PC-3 (cell line): Measurements from ENCODE around the gene NAA60. TPM values are rescaled to one million over a fixed set of nuclear protein-coding genes. Genes with fewer than 3 reads are reported as not detected.
"Not testable (repeated sequence)": the region's sequence is repeated elsewhere in the genome, so short reads cannot be mapped to it uniquely, and the experiment has no call there.

Source experiments
- ATAC-seq: fragments of 200-7000 bp; cut with Tn5 transposase; 2 replicates; pipeline ENCODE4 v1.9.1; 2020; ENCODE audit warnings: mild to moderate bottlenecking, moderate library complexity
- BruUV-seq: library from RNA; stranded (reverse); fragments of 400-500 nt; replicated peaks from 2 replicates; lab custom pipeline; 2021; lab: Mats Ljungman, UMichigan
- CTCF ChIA-PET: fragments of 300-600 bp; sonication (Branson Sonifier 250); formaldehyde crosslinking; loops from one replicate; lab custom pipeline; 2022; ENCODE audit warnings: antibody characterized with exemption; lab: Charles Lee
- POLR2A ChIA-PET: fragments of 300-600 bp; sonication (Branson Sonifier 250); formaldehyde crosslinking; loops from one replicate; lab custom pipeline; 2022; ENCODE audit warnings: antibody characterized with exemption; ENCODE audit not compliant: unreplicated experiment; lab: Charles Lee
- DNase-seq: peaks from one replicate; pipeline ENCODE4 v3.0.0-alpha.2; 2015
- H2AFZ ChIP-seq: fragments of 300-600 bp; sonication (generic); 2 replicates; pipeline ENCODE4 v1.6.0; 2016; ENCODE audit warnings: antibody characterized with exemption, low read length
- H3F3A ChIP-seq: fragments of 300-600 bp; sonication (generic); one replicate; pipeline ENCODE4 v1.6.0; 2017; ENCODE audit warnings: antibody characterized with exemption, low read length, control low read depth, mild to moderate bottlenecking; ENCODE audit not compliant: unreplicated experiment
- H3K27ac ChIP-seq: fragments of 300-600 bp; sonication (generic); 2 replicates; pipeline ENCODE4 v1.5.1; 2016; ENCODE audit warnings: mild to moderate bottlenecking, low read length
- H3K27me3 ChIP-seq: fragments of 300-600 bp; sonication (generic); 2 replicates; pipeline ENCODE4 v1.6.1; 2016; ENCODE audit warnings: low read length, mixed read lengths
- H3K36me3 ChIP-seq: fragments of 300-600 bp; sonication (generic); 2 replicates; pipeline ENCODE4 v1.6.1; 2016; ENCODE audit warnings: low read depth, mixed run types, low read length, mixed read lengths
- H3K4me1 ChIP-seq: fragments of 300-600 bp; sonication (generic); 2 replicates; pipeline ENCODE4 v1.5.1; 2016; ENCODE audit warnings: low read length; ENCODE audit not compliant: insufficient read depth
- H3K4me2 ChIP-seq: fragments of 300-600 bp; sonication (generic); 2 replicates; pipeline ENCODE4 v1.6.0; 2016; ENCODE audit warnings: low read length
- H3K4me3 ChIP-seq: fragments of 300-600 bp; sonication (generic); 2 replicates; pipeline ENCODE4 v1.5.1; 2016; ENCODE audit warnings: mild to moderate bottlenecking, low read length, mixed read lengths
- H3K79me2 ChIP-seq: fragments of 300-600 bp; sonication (generic); 2 replicates; pipeline ENCODE4 v1.6.1; 2017; ENCODE audit warnings: low read length, mixed read lengths
- H3K9ac ChIP-seq: fragments of 300-600 bp; sonication (generic); 2 replicates; pipeline ENCODE4 v1.6.0; 2016; ENCODE audit warnings: mild to moderate bottlenecking, low read length
- H3K9me2 ChIP-seq: fragments of 300-600 bp; sonication (generic); replicated peaks from 2 replicates; pipeline ENCODE4 v1.6.1; 2016; ENCODE audit warnings: mixed run types, low read length, mixed read lengths
- H3K9me3 ChIP-seq: fragments of 300-600 bp; sonication (generic); 2 replicates; pipeline ENCODE4 v1.6.1; 2016; ENCODE audit warnings: low read length, mixed read lengths
- H4K20me1 ChIP-seq: fragments of 300-600 bp; sonication (generic); 2 replicates; pipeline ENCODE4 v1.6.1; 2016; ENCODE audit warnings: low read length, mixed read lengths
- CTCF ChIP-seq: fragments of 300-600 bp; sonication (generic); conservative IDR thresholded peaks from 2 replicates; pipeline ENCODE4 v1.5.1; 2017; ENCODE audit warnings: antibody characterized with exemption, low read depth, mild to moderate bottlenecking, low read length
- EZH2 ChIP-seq: fragments of 300-600 bp; sonication (generic); IDR thresholded peaks from one replicate; pipeline ENCODE4 v1.6.1; 2017; ENCODE audit warnings: antibody characterized with exemption, mild to moderate bottlenecking, low read length; ENCODE audit not compliant: unreplicated experiment
- EZH2phosphoT487 ChIP-seq: fragments of 300-600 bp; sonication (generic); IDR thresholded peaks from 2 replicates; pipeline ENCODE4 v1.6.1; 2018; ENCODE audit warnings: mild to moderate bottlenecking, antibody characterized with exemption, low read length, borderline replicate concordance
- intact Hi-C: fragments of 100-400 bp; cut with micrococcal nuclease; formaldehyde crosslinking; loops from 2 replicates; pipeline ENCODE4 v1.9.0; 2023
- total RNA-seq: library from RNA; depleted of rRNA; stranded (reverse); fragments of >200 nt; gene quantifications from 2 replicates; pipeline ENCODE4 v1.2.3, GENCODE V29; 2014

Gene NAA60
- total RNA-seq, 1 experiment from 2014 or later, result 7.6 TPM

GRCh38 chr16:3470723-3471122 lies 27.2 kb downstream of the NAA60 start:
- Histone ChIP-seq H3K4me2 (no peak overlapping the region), H3K9me2 (no peaks in the 10 kb centered on the region), H2AFZ (no peak overlapping the region), H4K20me1 (no peaks in the 10 kb centered on the region), H3K9ac (no peak overlapping the region), H3K27me3 (no peaks in the 10 kb centered on the region), H3K79me2 (peaks cover 66% of the 10 kb centered on the region), H3K27ac (no peak overlapping the region), H3F3A (no peaks in the 10 kb centered on the region), H3K4me3 (no peak overlapping the region), H3K9me3 (no peaks in the 10 kb centered on the region), H3K4me1 (no peaks in the 10 kb centered on the region), H3K36me3 (no peaks in the 10 kb centered on the region)
- no peak for ATAC-seq
- TF ChIP-seq EZH2phosphoT487 (no peak), CTCF (no peak), EZH2 (no peak)
- no peak for DNase-seq
- CTCF ChIA-PET, result no interaction called here
- BruUV-seq, result no TSS peak
- POLR2A ChIA-PET, result no interaction called here
- intact Hi-C loops, result no loop called here

GRCh38 chr16:3471518-3472176 lies 28.2 kb downstream of the NAA60 start:
- intact Hi-C loops, result no loop called here
- no peaks in the 10 kb centered on the region for H3F3A ChIP-seq
- ChIA-PET CTCF (no interaction called here), POLR2A (no interaction called here)
- no peak overlapping the region for H2AFZ ChIP-seq
- TF ChIP-seq EZH2 (no peak), CTCF (no peak), EZH2phosphoT487 (no peak)
- H3K4me1 ChIP-seq, result no peaks in the 10 kb centered on the region
- H3K4me2 ChIP-seq, result no peak overlapping the region
- no peaks in the 10 kb centered on the region for H4K20me1 ChIP-seq
- no TSS peak for BruUV-seq
- H3K9me2 ChIP-seq, result no peaks in the 10 kb centered on the region
- no peaks in the 10 kb centered on the region for H3K36me3 ChIP-seq
- H3K4me3 ChIP-seq, result no peak overlapping the region
- peaks cover 57% of the 10 kb centered on the region for H3K79me2 ChIP-seq
- ATAC-seq, result no peak
- no peak overlapping the region for H3K9ac ChIP-seq
- H3K27ac ChIP-seq, result no peak overlapping the region
- no peak for DNase-seq
- H3K27me3 ChIP-seq, result no peaks in the 10 kb centered on the region
- H3K9me3 ChIP-seq, result no peaks in the 10 kb centered on the region

GRCh38 chr16:3472878-3473595 lies 29.6 kb downstream of the NAA60 start:
- no TSS peak for BruUV-seq
- Histone ChIP-seq H3K9me3 (no peaks in the 10 kb centered on the region), H4K20me1 (no peaks in the 10 kb centered on the region), H3K27me3 (no peaks in the 10 kb centered on the region), H3K9ac (no peak overlapping the region), H3K4me2 (no peak overlapping the region), H3K36me3 (no peaks in the 10 kb centered on the region), H3K79me2 (peaks cover 43% of the 10 kb centered on the region), H3K9me2 (no peaks in the 10 kb centered on the region), H2AFZ (no peak overlapping the region), H3K4me1 (no peaks in the 10 kb centered on the region), H3K4me3 (no peak overlapping the region), H3K27ac (no peak overlapping the region), H3F3A (no peaks in the 10 kb centered on the region)
- ATAC-seq (no peak), DNase-seq (no peak)
- TF ChIP-seq EZH2phosphoT487, result no peak
- TF ChIP-seq EZH2, result no peak
- TF ChIP-seq CTCF, result no peak
- ChIA-PET CTCF (no interaction called here), POLR2A (no interaction called here)
- intact Hi-C loops, result no loop called here

GRCh38 chr16:3473596-3473943 lies 30.1 kb downstream of the NAA60 start:
- H3K4me1 ChIP-seq, intact Hi-C loops, H4K20me1 ChIP-seq, H3K27ac ChIP-seq, BruUV-seq, H3K9me3 ChIP-seq, H3K4me2 ChIP-seq, H3K27me3 ChIP-seq, DNase-seq, CTCF ChIA-PET, H3K36me3 ChIP-seq, H3K9ac ChIP-seq, ATAC-seq, H2AFZ ChIP-seq, H3F3A ChIP-seq, H3K4me3 ChIP-seq, POLR2A ChIA-PET, H3K9me2 ChIP-seq: not testable (repeated sequence)
- peaks cover 41% of the 10 kb centered on the region for H3K79me2 ChIP-seq
